NCI-H2171 treated with DMSO at 0.1 percent for 48 hours (cell line): ENCODE measurements around the gene CFAP46.
"Not testable (repeated sequence)": the region's sequence is repeated elsewhere in the genome, so short reads cannot be mapped to it uniquely, and the experiment has no call there.

Source experiments
- DNase-seq: peaks from one replicate; lab custom pipeline; 2025; lab: John Stamatoyannopoulos, UW

The CFAP46 gene

GRCh38 chr10:132962623-132963429 lies 20.5 kb upstream of the CFAP46 start:
- DNase-seq, result no peak

- peak; percentile 48 for DNase-seq
Measured at GRCh38 chr10:132961787-132962622, 19.6 kb upstream of the CFAP46 start.

GRCh38 chr10:132961420-132961786 lies 19.0 kb upstream of the CFAP46 start:
- no peak for DNase-seq

GRCh38 chr10:132960631-132961419 lies 18.5 kb upstream of the CFAP46 start:
- DNase-seq, result no peak

- no peak for DNase-seq
Measured at GRCh38 chr10:132960071-132960472, 17.7 kb upstream of the CFAP46 start.

GRCh38 chr10:132959559-132959961 lies 17.2 kb upstream of the CFAP46 start:
- no peak for DNase-seq

GRCh38 chr10:132958883-132959558 lies 16.7 kb upstream of the CFAP46 start:
- no peak for DNase-seq

- no peak for DNase-seq
Measured at GRCh38 chr10:132957981-132958882, 15.9 kb upstream of the CFAP46 start.

- DNase-seq, result no peak
Measured at GRCh38 chr10:132957131-132957530, 14.8 kb upstream of the CFAP46 start.

GRCh38 chr10:132956259-132956658 lies 13.9 kb upstream of the CFAP46 start:
- not testable (repeated sequence) for DNase-seq

GRCh38 chr10:132955479-132955878 lies 13.1 kb upstream of the CFAP46 start:
- no peak for DNase-seq

GRCh38 chr10:132953428-132953827 lies 11.1 kb upstream of the CFAP46 start:
- no peak for DNase-seq

- DNase-seq, result no peak
Measured at GRCh38 chr10:132951926-132952325, 9.6 kb upstream of the CFAP46 start.

- DNase-seq, result no peak
Measured at GRCh38 chr10:132948351-132948750, 6.0 kb upstream of the CFAP46 start.

- DNase-seq, result no peak
Measured at GRCh38 chr10:132947843-132948242, 5.5 kb upstream of the CFAP46 start.

GRCh38 chr10:132946806-132947546 lies 4.6 kb upstream of the CFAP46 start:
- no peak for DNase-seq

GRCh38 chr10:132946311-132946710 lies 3.9 kb upstream of the CFAP46 start:
- DNase-seq, result no peak

GRCh38 chr10:132945894-132946255 lies 3.5 kb upstream of the CFAP46 start:
- DNase-seq, result no peak

GRCh38 chr10:132945125-132945893 lies 2.9 kb upstream of the CFAP46 start:
- DNase-seq, result no peak
